Bronchial smooth muscle cell (primary cell): ENCODE data around the gene REN. TPM values are rescaled to one million over a fixed set of nuclear protein-coding genes. Genes with fewer than 3 reads are reported as not detected.

Experiments used
- total RNA-seq: library from RNA; depleted of rRNA; stranded (reverse); fragments of >200 nt; gene quantifications from 2 replicates; pipeline ENCODE4 v1.2.1, GENCODE V29; 2014

Gene REN
- total RNA-seq: not detected in 2 replicates

GRCh38 chr1:204166219-204166618 lies at the start of gene REN:
Gene REN, minus strand, starts transcription at chr1:204166337. Its CDS starts 44 bp downstream, at chr1:204166293.

GRCh38 chr1:204213668-204214662 lies 47.8 kb upstream of the REN start, which contains the start of gene GOLT1A:
Gene GOLT1A, minus strand, starts transcription at chr1:204213988. Its CDS starts 82 bp downstream, at chr1:204213906.

GRCh38 chr1:204196068-204196795 lies 30.1 kb upstream of the REN start, which contains the start of gene KISS1:
Gene KISS1, minus strand, starts transcription at chr1:204196491. Its CDS starts 3,615 bp downstream, at chr1:204192876.

GRCh38 chr1:204151552-204152309 lies 14.4 kb downstream of the REN start, which contains the start of gene ETNK2:
Gene ETNK2, minus strand, starts transcription at chr1:204152044. Its CDS starts 192 bp downstream, at chr1:204151852.

Other genes starting within 250 kb of the REN start
- gene SOX13, start 93.2 kb downstream of the REN start, total RNA-seq: 1.7 and 1.8 TPM in 2 replicates
- 2.2 and 5.2 TPM in 2 replicates for gene ETNK2, start 14.3 kb downstream of the REN start, total RNA-seq
- not detected in 2 replicates for gene KISS1, start 30.2 kb upstream of the REN start, total RNA-seq
- gene GOLT1A, start 47.7 kb upstream of the REN start, total RNA-seq: not detected in 2 replicates
- gene PLEKHA6, start 193.6 kb upstream of the REN start, total RNA-seq: 2.4 and 5.0 TPM in 2 replicates
- gene PPP1R15B, start 245.5 kb upstream of the REN start, total RNA-seq: 8.1 and 10.9 TPM in 2 replicates